SK-N-SH treated with all-trans-retinoic acid at 6 μM for 48 hours (cell line): ENCODE results near the gene MYH6.

Experiments used
- ATAC-seq: fragments of 200-7000 bp; cut with Tn5 transposase; 3 replicates; pipeline ENCODE4 v1.9.1; 2020; ENCODE audit warnings: mild to moderate bottlenecking, moderate library complexity
- ARNTL ChIP-seq: fragments of 450-650 bp; formaldehyde crosslinking; IDR thresholded peaks from 2 replicates; pipeline ENCODE4 v1.5.0; 2020; ENCODE audit warnings: low read depth, mild to moderate bottlenecking, moderate library complexity, borderline replicate concordance
- BACH2 ChIP-seq: fragments of 250-450 bp; sonication (Bioruptor Pico); IDR thresholded peaks from 2 replicates; pipeline ENCODE4 v1.9.0; 2021; ENCODE audit warnings: mild to moderate bottlenecking, borderline replicate concordance
- CREB5 ChIP-seq: fragments of 250-450 bp; sonication (Bioruptor Pico); IDR thresholded peaks from 2 replicates; pipeline ENCODE4 v1.5.1; 2020; ENCODE audit warnings: low read depth, mild to moderate bottlenecking, moderate library complexity
- CSDC2 ChIP-seq: fragments of 250-450 bp; sonication (Bioruptor Pico); IDR thresholded peaks from 2 replicates; pipeline ENCODE4 v1.5.0; 2020; ENCODE audit warnings: mild to moderate bottlenecking, moderate library complexity
- ESRRG ChIP-seq: fragments of 250-450 bp; sonication (Bioruptor Pico); IDR thresholded peaks from 2 replicates; pipeline ENCODE4 v1.6.1; 2021; ENCODE audit warnings: mild to moderate bottlenecking
- GLIS3 ChIP-seq: fragments of 250-450 bp; sonication (Bioruptor Pico); IDR thresholded peaks from 2 replicates; pipeline ENCODE4 v1.5.0; 2020; ENCODE audit warnings: mild to moderate bottlenecking, moderate library complexity
- ISL1 ChIP-seq: fragments of 250-450 bp; sonication (Bioruptor Pico); IDR thresholded peaks from 2 replicates; pipeline ENCODE4 v2.1.2; 2022; ENCODE audit warnings: mild to moderate bottlenecking, moderate library complexity
- OSR1 ChIP-seq: fragments of 250-450 bp; sonication (Bioruptor Pico); IDR thresholded peaks from 2 replicates; pipeline ENCODE4 v1.8.0; 2022; ENCODE audit warnings: moderate library complexity, mild to moderate bottlenecking, inconsistent platforms
- POU6F1 ChIP-seq: fragments of 250-450 bp; sonication (Bioruptor Pico); IDR thresholded peaks from 2 replicates; pipeline ENCODE4 v1.8.0; 2021; ENCODE audit warnings: low read depth, mild to moderate bottlenecking, moderate library complexity, borderline replicate concordance
- PPARA ChIP-seq: fragments of 250-450 bp; sonication (Bioruptor Pico); IDR thresholded peaks from 2 replicates; pipeline ENCODE4 v1.5.0; 2020; ENCODE audit warnings: mild to moderate bottlenecking, borderline replicate concordance
- SNAI2 ChIP-seq: fragments of 250-450 bp; sonication (Bioruptor Pico); IDR thresholded peaks from 2 replicates; pipeline ENCODE4 v1.5.0; 2020; ENCODE audit warnings: mild to moderate bottlenecking, moderate library complexity
- TCF4 ChIP-seq: fragments of 250-450 bp; sonication (Bioruptor Pico); IDR thresholded peaks from 2 replicates; pipeline ENCODE4 v1.8.0; 2021; ENCODE audit warnings: mild to moderate bottlenecking, moderate library complexity, borderline replicate concordance
- TOX ChIP-seq: fragments of 250-450 bp; sonication (Bioruptor Pico); IDR thresholded peaks from 2 replicates; pipeline ENCODE4 v1.8.0; 2021; ENCODE audit warnings: mild to moderate bottlenecking, moderate library complexity, borderline replicate concordance
- ZFP3 ChIP-seq: fragments of 250-450 bp; sonication (Bioruptor Pico); IDR thresholded peaks from 2 replicates; pipeline ENCODE4 v1.5.0; 2020; ENCODE audit warnings: mild to moderate bottlenecking, moderate library complexity
- ZFP30 ChIP-seq: fragments of 450-650 bp; formaldehyde crosslinking; IDR thresholded peaks from 2 replicates; pipeline ENCODE4 v1.5.0; 2022; ENCODE audit warnings: mild to moderate bottlenecking, moderate library complexity
- ZNF565 ChIP-seq: fragments of 450-650 bp; formaldehyde crosslinking; conservative IDR thresholded peaks from 2 replicates; pipeline ENCODE4 v1.5.0; 2020; ENCODE audit warnings: low read depth, mild to moderate bottlenecking, moderate library complexity
- ZNF70 ChIP-seq: fragments of 450-650 bp; formaldehyde crosslinking; IDR thresholded peaks from 2 replicates; pipeline ENCODE4 v1.5.0; 2020; ENCODE audit warnings: mild to moderate bottlenecking, moderate library complexity
- ZNF8 ChIP-seq: fragments of 450-650 bp; formaldehyde crosslinking; IDR thresholded peaks from 2 replicates; pipeline ENCODE4 v1.5.0; 2020; ENCODE audit warnings: mild to moderate bottlenecking, moderate library complexity
- TF ChIP-seq, protein P1 (sequence below): fragments of 250-450 bp; sonication (Bioruptor Pico); IDR thresholded peaks from 2 replicates; pipeline ENCODE4 v1.5.1; 2021; ENCODE audit warnings: mild to moderate bottlenecking, moderate library complexity
- TF ChIP-seq, protein P2 (sequence below): fragments of 250-450 bp; sonication (Bioruptor Pico); IDR thresholded peaks from 2 replicates; pipeline ENCODE4 v1.8.0; 2020; ENCODE audit warnings: mild to moderate bottlenecking, moderate library complexity, borderline replicate concordance
- TF ChIP-seq, protein P3 (sequence below): fragments of 250-450 bp; sonication (Bioruptor Pico); IDR thresholded peaks from 2 replicates; pipeline ENCODE4 v1.5.0; 2020; ENCODE audit warnings: mild to moderate bottlenecking, moderate library complexity

The MYH6 gene

DNA sequence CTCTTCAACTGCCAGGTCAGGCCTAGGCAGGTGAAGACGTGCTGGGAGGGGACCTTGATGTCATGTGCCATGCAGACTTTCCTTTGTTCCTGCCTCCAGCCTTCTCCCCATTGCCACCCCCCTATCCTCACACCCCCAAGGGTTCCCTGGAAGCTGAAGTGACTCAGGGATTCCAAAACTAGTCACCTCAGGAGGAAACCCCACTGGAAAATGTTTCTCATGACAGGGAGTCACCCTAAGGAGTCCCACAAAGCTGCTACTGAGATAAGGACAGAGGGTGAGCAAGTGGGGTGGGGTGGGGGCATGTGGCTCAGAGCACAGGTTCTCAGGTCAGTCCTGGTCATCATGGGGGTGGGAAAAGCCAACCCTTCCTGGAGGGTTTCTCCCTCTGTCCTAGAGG, 37.9 kb downstream of the MYH6 start:
- TF ChIP-seq ZFP3 (no peak), ESRRG (CRISPR knock-in tag) (no peak), OSR1 (CRISPR knock-in tag) (no peak), CSDC2 (no peak), PPARA (CRISPR knock-in tag) (no peak), ZFP30 (CRISPR knock-in tag) (no peak), TCF4 (CRISPR knock-in tag) (no peak), GLIS3 (CRISPR knock-in tag) (no peak), BACH2 (no peak)
- TF ChIP-seq, protein P1, sequence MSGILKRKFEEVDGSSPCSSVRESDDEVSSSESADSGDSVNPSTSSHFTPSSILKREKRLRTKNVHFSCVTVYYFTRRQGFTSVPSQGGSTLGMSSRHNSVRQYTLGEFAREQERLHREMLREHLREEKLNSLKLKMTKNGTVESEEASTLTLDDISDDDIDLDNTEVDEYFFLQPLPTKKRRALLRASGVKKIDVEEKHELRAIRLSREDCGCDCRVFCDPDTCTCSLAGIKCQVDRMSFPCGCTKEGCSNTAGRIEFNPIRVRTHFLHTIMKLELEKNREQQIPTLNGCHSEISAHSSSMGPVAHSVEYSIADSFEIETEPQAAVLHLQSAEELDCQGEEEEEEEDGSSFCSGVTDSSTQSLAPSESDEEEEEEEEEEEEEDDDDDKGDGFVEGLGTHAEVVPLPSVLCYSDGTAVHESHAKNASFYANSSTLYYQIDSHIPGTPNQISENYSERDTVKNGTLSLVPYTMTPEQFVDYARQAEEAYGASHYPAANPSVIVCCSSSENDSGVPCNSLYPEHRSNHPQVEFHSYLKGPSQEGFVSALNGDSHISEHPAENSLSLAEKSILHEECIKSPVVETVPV = no peak
- ATAC-seq = no peak

GRCh38 chr14:23366426-23366921, 41.6 kb downstream of the MYH6 start:
- TF ChIP-seq, protein P1 = no peak
- TF ChIP-seq CSDC2 (no peak), TOX (CRISPR knock-in tag) (no peak), ZFP30 (CRISPR knock-in tag) (no peak), CREB5 (no peak), ZFP3 (no peak), PPARA (CRISPR knock-in tag) (no peak), OSR1 (CRISPR knock-in tag) (no peak), SNAI2 (CRISPR knock-in tag) (no peak), TCF4 (CRISPR knock-in tag) (no peak), BACH2 (no peak), POU6F1 (no peak), ZNF565 (CRISPR knock-in tag) (no peak), ZNF8 (CRISPR knock-in tag) (no peak), ESRRG (CRISPR knock-in tag) (no peak)
- TF ChIP-seq, protein P2, sequence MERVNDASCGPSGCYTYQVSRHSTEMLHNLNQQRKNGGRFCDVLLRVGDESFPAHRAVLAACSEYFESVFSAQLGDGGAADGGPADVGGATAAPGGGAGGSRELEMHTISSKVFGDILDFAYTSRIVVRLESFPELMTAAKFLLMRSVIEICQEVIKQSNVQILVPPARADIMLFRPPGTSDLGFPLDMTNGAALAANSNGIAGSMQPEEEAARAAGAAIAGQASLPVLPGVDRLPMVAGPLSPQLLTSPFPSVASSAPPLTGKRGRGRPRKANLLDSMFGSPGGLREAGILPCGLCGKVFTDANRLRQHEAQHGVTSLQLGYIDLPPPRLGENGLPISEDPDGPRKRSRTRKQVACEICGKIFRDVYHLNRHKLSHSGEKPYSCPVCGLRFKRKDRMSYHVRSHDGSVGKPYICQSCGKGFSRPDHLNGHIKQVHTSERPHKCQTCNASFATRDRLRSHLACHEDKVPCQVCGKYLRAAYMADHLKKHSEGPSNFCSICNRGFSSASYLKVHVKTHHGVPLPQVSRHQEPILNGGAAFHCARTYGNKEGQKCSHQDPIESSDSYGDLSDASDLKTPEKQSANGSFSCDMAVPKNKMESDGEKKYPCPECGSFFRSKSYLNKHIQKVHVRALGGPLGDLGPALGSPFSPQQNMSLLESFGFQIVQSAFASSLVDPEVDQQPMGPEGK (CRISPR knock-in tag) = no peak
- TF ChIP-seq, protein P3, sequence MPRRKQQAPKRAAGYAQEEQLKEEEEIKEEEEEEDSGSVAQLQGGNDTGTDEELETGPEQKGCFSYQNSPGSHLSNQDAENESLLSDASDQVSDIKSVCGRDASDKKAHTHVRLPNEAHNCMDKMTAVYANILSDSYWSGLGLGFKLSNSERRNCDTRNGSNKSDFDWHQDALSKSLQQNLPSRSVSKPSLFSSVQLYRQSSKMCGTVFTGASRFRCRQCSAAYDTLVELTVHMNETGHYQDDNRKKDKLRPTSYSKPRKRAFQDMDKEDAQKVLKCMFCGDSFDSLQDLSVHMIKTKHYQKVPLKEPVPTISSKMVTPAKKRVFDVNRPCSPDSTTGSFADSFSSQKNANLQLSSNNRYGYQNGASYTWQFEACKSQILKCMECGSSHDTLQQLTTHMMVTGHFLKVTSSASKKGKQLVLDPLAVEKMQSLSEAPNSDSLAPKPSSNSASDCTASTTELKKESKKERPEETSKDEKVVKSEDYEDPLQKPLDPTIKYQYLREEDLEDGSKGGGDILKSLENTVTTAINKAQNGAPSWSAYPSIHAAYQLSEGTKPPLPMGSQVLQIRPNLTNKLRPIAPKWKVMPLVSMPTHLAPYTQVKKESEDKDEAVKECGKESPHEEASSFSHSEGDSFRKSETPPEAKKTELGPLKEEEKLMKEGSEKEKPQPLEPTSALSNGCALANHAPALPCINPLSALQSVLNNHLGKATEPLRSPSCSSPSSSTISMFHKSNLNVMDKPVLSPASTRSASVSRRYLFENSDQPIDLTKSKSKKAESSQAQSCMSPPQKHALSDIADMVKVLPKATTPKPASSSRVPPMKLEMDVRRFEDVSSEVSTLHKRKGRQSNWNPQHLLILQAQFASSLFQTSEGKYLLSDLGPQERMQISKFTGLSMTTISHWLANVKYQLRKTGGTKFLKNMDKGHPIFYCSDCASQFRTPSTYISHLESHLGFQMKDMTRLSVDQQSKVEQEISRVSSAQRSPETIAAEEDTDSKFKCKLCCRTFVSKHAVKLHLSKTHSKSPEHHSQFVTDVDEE (CRISPR knock-in tag) = no peak
- ATAC-seq = peak; percentile 76

DNA sequence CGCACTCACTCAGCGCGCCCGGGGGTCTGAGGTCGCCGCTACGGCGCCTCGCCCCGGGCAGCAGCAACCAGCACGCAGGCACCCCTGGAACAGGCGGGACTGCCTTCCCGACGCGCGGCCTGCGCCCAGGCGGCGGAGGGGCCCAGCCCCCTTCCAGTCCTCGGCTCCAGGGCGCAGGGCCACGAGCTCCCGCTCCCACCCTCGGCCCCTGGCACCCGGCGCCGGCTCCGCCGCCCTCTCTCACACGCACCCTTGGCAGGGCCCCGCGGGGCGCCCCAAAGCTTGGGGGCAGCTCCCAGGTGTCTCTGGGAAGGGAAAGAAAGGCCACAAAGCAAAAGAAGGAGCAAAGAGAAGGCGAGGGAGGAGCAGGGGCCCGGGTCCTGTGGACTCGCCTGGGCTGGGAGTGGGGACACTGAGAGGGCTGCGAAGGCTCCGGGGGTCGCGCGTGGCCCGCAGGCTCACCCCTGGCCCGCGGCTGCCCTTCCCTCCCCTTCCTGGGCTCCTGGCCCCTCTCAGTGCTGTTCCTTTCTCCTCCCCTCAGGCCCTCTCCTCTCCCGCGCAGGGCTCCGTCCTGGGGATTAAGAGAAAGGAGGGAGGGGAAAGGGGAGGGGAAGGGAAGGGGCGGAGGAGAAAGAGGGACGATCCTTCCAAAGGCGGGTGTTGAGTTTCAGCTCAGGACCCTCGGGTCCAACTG, 42.2 kb downstream of the MYH6 start:
- peak; percentile 82 for ATAC-seq
- TF ChIP-seq CSDC2 (no peak), ZNF8 (CRISPR knock-in tag) (no peak), ZNF70 (CRISPR knock-in tag) (no peak), ISL1 (CRISPR knock-in tag) (no peak), ZFP30 (CRISPR knock-in tag) (no peak), OSR1 (CRISPR knock-in tag) (no peak), BACH2 (no peak), TCF4 (CRISPR knock-in tag) (no peak), ESRRG (CRISPR knock-in tag) (no peak), ARNTL (CRISPR knock-in tag) (no peak)
- TF ChIP-seq, protein P3 (CRISPR knock-in tag) = no peak
- TF ChIP-seq, protein P1 = no peak
